M059J (cell line): ENCODE data around the gene PON1. TPM values are rescaled to one million over a fixed set of nuclear protein-coding genes. Genes with fewer than 3 reads are reported as not detected.
A peak's percentile ranks its signal among the peaks of the same experiment; 100 is the strongest.

Experiments used
- DNase-seq: peaks from one replicate; pipeline ENCODE4 v3.0.0-alpha.2; 2012; ENCODE audit warnings: low read depth
- total RNA-seq: library from RNA; depleted of rRNA; stranded (reverse); fragments of >200 nt; shearing (Covaris generic); gene quantifications from 2 replicates; pipeline ENCODE4 v1.2.3, GENCODE V29; 2014

The PON1 gene
- total RNA-seq, 1 experiment from 2014 or later = not detected

DNA sequence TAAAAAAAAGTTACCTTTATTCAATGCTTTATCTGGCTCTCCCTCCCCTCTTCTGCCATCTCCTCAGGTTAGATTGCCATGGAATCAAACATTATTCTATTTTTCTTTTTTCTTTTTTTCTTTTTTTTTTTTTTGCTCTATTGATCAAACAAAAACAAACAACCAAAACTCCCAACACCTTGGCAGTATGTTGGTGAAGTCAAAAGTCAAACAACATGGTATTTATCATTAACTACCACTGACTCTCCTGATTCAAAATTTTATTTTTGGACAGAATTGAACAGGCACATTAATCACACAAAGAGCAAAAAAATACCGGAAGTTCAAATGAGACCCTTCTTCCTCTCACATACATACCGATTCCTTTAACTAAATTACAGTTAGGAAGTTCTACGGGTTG lies 6.4 kb downstream of the PON1 start:
- no peak for DNase-seq

DNA sequence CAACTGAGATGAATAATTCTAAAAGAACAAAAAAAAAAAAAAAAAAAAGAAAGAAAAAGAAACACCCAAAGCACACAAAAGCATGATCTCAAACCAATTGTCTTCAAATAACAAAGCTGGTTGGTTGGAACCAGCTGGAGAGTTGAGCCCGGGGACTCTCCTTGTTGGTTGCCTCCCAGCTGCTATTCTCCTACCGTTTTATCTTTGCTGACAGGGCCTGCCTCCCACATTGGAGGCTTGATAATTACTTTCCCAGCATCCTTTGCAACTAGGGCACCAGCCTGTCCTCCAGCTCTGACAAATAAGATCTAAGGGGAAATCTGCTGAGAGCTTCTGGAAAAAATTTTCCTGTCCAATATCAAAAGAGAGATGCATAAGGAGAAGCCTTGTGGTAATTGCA lies 6.8 kb downstream of the PON1 start:
- DNase-seq = no peak

DNA sequence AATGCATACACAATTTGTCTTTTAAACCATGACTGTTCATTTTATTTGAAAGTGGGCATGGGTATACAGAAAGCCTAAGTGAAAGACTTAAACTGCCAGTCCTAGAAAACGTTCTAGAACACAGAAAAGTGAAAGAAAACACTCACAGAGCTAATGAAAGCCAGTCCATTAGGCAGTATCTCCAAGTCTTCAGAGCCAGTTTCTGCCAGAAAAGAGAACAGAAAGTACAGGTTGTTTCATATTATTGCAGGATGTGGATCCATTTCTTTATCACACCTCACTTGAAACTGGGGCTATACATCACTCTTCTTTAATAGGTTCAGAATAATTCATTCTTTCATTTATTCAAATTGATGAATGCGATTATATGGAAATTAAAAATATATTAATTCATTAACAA lies 7.7 kb downstream of the PON1 start:
- DNase-seq = no peak

DNA sequence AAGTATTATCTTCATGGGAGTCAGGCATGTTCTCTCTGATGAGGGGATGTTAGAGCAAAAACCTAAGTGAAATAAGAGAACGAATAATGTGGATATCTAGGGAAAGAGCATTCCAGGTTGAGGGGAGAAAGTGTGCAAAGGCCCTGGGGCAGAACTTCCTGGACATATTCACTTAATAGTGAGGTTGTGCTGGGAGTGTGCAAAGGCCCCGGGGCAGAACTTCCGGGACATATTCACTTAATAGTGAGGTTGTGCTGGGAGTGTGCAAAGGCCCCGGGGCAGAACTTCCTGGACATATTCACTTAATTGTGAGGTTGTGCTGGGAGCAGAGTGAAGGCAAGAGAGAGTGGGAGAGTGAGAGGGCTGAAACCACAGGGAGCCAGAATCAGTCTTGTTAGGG lies 11.8 kb downstream of the PON1 start:
- DNase-seq = no peak

DNA sequence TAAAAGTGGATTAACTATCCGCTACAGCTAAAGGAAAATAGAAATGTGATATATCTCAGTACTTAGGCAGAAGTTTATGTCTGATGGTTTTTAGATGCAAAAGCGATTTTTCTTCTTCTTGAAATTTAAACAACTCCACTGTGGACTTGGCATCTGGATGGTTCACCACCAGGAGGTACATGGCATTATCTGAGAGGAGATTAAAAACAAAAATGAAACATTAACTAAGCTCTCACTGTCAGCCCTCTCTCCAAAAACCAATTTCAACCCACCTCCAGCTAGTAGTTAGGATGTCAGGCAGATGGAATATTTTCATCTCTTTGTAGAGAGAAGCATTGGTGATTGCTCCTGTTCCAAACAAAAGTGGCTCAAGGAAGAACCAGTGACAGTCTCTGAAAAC lies 12.9 kb downstream of the PON1 start:
- no peak for DNase-seq

DNA sequence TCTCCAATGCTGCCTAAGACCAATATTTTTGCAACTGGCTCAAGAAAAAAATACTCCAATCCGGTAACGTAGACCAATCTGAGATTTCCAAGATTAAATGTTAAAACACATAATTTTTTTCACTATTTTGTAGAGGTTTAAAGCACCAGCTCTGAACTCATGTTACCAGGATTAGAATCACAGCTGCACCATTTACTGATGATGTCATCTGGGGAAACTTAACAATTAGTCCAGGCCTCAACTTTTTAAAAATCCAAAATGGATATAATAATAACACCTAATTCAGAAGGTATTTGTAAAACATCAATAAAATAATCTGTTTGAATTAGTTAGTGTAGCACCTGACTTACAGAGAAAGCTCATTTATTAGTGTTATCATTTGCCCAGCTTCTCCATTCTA lies 14.4 kb downstream of the PON1 start:
- no peak for DNase-seq

DNA sequence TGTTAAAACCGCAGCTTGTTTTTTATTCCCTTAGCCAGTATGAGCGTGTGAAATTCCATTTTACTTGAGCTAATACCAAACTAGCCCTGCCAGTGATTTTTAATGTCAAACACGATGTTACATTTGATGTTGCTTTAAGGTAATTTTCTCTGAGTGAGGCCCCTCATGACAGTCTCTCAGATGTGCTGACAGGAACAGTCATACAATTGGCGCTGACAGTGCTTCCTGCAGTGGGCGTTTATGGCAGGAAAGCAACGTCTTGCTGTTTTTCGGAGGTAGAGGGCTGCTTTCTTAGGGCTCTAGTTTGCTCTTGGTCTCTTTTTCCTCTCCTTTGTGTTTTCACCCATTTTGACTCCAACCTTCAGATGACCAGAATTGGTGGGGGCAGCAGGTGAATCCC lies 19.3 kb downstream of the PON1 start:
- DNase-seq = no peak

DNA sequence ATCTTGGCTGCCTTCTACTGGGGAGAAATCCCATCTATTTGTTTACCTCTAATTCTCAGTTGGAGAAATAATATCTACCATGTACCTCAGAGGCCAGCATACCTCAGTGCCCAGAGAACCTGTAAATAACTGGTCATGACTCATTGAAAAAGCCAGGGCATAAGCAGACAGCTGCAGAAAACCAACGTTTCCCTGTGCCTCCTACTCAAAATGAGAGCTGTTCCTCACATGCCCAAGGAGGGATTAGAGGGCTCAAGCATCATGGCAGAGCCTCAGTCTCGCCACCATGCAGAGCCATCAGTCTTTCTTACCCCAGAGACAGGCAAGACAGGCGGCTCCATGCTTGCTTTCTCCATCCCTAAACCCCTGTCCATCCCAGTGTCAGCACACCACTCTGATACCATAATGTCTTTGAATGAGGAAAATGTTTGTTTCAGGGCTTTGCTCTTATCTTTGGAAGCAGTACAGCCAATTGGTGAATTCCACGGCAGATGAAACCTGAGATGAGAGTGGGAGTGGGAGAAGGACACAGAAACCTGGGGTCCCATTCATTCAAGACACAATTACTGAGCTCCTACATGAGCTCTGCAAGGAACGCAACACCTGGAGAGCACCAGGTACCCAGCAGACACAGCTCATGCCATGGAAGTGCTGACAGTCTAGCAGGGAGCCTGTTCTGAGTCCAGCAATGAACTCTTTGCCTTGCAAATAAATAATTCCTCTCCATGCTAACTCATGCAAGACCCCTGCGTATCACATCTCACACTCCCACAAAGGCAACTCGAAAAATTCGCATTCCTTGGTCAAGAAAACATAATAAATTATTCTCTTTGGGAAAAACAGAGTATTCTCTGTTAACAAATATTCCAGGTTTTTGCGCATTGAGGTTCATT lies 21.1 kb downstream of the PON1 start:
- DNase-seq = peak; percentile 50

DNA sequence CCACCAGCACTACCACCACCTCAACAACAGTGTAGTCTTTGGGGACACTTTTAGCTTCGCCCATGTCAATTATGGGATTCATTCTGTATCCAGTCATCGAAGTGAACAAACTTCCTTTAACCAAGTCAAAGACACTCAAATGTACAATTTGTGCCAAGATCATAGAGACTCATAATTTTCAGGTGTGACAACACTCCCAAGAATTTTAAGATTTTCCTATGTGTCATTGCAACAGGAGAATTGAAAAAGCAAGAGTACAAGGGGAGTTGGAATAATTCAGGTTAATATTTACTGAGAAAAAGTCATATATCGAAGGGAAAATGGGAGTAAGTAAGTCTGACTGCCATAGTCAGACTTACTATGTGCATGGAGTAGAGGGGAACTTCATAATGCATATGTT lies 26.2 kb downstream of the PON1 start:
- no peak for DNase-seq

DNA sequence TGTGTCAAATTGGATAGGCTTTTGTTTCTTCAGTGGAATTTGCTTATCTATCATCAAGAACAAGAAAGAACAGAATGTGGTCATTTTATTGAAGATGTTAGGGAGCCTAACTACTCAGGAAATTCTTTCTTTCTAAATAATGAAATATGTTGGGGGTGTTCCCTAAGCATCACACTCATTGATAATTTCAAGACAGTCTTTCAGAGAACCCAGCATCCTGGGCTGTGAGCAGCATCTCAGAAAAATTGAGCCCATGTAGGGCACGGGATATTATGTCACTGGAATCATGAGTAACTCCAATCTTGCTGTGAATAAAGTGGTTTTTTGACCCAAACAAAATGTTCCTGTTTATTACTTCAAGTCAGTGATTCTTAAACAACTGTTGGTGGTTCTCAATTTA lies 27.3 kb downstream of the PON1 start:
- DNase-seq = no peak

DNA sequence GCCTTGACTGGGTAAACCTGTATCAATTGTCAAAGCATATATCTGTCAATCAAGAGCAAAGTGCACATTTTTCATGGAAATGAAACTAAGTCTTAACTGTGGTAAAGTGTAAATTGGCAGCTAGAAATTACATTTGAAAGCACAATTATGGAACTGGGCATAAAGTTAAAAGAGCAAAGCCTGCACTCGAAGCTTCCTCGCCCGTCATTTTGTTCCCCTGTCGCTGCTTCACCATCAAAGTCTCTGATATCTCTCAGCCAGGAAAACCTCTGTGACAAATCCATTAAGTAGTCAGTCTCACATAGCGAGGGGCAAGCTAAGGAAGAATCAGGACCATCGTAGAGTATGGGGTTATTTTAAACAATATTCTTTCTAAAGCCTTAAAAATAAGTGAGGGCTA lies 27.9 kb downstream of the PON1 start:
- no peak for DNase-seq

DNA sequence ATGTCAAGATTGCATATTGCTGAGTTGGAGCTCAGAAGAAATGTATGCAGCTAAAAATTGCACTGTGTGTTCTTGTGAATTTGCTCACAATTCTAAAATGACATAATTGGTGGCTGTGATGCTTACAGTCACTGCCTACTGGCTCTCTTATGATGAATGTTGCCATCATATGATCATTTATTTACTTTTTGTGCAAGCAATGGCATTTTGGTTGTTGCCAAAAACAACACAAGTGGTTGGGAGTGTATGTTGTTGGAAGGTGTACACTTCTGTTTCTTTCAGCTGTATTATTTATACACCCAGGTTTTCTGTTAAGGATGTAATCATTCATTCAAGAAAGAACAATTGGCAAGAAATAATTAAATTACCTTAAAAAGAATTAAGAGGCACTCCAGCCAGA lies 28.9 kb downstream of the PON1 start:
- no peak for DNase-seq

DNA sequence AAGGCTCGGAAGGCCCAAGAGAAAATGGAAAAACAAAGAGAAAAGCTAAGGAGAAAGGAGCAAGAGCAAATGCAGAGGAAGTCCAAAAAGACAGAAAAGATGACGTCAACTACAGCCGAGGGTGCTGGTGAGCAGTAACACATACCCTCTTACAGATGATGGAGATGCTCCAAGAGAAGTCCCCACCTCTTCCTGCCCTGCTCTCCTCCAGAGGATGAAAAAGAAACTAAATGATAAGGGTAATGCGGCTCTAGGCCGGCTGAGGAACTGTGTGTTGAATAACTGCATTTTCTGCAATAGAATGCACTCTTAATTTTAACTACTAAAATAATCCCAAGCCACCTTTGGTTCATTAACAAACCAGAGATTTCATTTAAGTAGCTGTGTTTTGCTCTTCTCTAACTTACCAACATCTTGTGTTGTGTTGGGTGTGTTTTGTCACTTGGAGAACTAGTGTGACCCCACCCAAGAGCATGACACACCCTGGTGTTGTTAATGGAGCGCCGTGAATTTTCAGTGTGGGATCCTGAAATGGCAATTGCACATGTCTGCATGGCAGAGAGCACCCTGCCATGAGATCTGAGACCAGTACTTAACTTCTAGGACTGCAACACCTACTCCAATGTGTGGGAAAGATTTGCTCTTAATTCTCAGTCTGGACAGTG lies 34.0 kb downstream of the PON1 start:
- no peak for DNase-seq

DNA sequence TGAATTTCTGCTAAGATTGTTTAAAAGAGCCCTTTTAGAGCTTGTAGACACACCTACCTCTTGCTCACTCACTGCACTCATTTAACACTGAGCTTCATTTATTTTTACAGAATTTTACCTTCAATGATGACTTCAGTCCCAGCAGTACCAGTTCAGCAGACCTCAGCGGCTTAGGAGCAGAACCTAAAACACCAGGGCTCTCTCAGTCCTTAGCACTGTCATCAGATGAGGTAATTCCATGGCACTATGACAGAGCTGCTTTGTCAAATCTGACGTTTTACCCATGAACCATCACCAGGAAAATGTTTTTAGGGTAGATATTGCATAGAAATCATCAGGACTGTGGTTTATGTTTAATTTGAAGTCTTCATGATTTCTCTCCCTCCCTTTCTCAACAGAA lies 38.2 kb downstream of the PON1 start:
- DNase-seq = no peak

DNA sequence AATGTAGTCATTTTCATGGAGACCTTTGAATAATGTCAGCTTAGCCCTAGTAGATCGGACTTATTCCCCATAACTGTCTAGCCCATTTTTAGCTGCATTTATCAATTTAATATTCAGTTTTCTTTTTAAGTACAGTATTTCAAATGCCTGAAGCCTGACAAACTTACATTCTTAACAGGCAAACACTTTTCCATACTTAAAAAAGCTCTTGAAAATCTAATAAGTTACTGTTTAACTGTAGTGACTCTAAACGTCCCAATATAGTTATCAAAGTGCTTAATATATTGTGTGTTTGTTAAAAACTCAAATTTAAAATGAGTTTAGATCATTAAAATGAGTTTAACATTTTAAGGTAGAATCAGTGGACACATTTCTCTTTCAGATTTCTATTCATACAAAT lies 44.9 kb downstream of the PON1 start:
- DNase-seq = no peak

DNA sequence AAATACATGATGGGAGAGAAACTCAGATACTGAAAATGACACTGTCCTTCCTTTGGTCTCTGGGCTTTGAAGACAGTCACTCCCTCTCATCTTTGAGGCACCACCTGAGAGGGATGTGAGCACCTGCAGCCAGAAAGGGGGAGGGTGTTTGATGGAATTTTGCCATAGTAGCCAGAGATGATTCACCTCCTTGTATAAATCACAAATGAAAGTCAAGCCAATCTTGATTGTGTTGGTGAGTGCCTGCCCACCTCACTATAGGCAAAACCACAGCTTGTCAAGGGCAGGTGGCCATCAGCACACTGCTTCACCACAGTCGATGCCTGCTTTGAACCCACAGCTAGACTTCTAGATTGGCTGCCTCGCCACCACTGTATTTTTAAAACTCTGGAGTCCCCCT lies 48.2 kb downstream of the PON1 start:
- DNase-seq = no peak

DNA sequence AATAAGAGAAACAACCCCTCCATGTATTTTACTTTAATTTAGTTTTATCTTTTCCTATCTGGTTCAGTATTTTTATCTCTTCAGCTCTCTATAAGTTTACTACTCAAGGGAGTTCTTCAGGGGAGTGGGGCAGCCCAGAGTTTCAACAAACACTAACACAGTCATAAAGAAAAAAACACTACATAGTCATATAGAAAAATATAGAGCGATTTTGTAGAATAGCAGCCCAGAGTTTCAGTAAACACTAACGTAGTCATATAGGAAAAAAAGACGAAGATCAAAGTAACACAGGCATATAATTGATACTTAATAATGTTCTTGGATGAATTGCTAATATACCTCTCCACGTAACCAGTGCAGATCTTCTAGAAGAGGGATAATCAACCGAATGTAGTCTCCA lies 54.7 kb downstream of the PON1 start:
- no peak for DNase-seq

DNA sequence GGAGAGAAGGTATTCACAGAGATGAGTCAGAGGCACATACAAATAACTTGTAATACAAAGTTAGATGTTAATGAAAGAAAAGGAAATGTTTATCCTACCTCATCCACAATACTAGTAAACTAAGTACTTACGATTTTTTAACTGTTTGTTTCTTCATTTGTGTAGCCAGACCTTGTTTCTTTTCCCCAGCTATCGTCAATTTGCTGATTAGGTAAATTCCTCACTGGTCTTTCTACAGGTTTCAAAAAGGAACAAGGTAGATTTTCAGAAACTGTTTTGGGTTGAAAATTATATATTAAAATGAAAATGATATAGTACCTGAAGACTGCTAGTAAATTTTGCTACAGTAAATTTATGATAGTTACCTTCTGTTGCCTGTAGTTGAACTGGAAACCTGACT lies 56.6 kb downstream of the PON1 start:
- DNase-seq = no peak

DNA sequence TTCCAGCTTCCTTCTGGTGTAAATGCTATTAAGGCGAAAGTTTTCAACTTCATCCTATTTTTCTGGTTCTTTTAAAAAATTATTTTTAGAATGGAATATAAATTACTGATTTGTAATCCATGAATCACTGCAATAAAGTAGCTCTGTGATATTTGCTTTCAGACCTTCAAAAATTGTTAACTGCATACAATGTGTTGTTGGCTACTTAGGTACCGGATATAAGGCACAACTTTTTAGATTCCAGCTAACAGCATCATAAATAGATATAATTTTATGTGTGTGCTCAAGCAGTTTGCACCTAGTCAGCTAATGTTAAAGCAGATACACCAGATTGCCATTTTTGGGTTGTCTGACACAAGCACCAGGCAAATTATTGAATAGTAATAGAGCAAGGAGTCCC lies 58.7 kb downstream of the PON1 start:
- no peak for DNase-seq

DNA sequence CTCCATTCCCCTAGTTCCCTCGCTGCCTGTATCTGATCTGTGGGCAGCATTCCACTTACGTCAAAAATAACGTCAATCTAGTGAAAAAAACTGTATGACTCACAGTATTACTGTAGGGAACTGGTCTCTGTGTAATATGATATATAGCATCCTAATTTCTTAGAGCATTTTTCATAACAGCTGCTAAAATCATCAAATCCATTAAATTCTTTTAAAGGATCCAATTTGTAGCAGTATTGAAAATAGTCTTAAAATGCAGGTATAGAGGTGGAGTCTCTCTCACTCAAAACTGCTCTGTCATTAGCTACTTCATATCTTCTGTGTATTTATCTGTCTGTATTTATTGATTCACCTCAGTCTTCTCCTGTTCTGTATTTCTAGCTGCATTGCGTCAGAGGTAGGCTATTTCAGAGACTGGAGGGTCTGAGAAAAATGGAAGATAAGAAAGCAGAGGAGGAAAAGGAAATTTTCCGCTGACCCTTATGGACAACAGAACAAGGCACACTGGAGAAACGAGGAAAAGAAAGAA lies 59.9 kb downstream of the PON1 start:
- DNase-seq = peak; percentile 51

DNA sequence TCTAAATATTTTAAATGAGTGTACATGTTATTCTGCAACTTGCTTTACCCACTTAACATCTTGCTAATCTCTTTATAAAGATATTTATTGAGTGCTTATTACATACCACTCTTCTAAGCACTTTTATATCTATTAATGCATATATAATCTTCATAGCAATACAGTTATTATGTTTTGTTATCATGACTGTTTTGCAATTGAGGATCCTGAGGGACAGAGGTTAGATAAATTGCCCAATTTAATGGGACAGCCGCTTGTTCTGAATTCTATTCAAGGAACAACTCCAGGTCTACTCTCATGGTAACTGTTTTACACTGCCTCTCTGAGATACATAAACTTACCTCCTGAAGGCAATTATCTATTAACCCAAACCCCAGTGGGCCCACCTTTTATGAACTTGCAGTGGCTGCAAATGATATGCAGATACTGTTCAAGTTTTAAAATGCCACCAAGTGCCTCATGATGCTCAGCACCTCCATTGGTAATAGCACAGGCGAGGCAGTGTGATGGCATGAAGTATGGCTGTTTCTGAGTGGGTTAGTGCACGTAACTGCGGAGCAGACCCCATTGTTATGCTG lies 60.5 kb downstream of the PON1 start:
- DNase-seq = no peak

DNA sequence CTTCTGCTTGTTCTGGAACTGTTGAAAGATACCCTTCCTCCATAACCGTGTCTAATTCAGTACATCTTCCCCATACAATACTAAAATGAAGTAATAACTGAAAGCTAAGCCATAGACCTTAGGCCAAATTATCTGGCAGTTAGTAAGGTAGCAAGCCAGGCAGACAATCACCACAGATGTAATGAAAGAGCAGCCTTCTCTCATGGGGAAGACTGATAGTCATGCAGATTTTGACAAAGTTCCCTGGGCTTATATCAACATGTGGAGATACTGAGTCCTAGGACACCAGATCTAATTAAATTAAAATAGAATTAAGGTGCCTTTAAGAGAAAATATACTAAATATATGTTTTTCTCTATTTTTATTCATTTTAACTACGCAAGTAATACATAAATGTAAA lies 61.5 kb downstream of the PON1 start:
- DNase-seq = no peak

DNA sequence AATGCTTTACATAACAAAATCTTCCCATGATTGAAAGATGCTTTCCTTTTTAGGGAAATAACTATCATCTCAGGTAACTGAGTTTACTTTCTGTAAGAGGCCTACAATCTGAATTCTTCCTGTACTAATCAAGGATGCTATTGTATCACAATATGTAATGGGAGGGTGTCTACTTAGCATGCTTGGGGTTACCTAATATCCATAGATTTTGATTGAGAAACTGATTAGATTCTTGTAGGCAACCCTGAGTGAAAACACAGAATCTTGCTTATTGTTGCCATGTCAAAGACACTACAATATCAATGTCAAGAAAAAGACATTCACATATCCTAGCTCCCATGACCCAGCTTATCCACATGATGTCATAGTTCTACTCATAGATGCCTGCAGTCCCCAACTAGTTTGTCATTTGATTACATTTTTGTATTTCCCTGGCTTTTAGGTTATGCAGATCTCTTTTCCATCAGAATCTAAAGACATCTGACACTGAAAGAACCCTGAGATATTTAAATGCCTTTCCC lies 62.4 kb downstream of the PON1 start:
- no peak for DNase-seq
